ENCODE results near the gene LYAR.

DNA sequence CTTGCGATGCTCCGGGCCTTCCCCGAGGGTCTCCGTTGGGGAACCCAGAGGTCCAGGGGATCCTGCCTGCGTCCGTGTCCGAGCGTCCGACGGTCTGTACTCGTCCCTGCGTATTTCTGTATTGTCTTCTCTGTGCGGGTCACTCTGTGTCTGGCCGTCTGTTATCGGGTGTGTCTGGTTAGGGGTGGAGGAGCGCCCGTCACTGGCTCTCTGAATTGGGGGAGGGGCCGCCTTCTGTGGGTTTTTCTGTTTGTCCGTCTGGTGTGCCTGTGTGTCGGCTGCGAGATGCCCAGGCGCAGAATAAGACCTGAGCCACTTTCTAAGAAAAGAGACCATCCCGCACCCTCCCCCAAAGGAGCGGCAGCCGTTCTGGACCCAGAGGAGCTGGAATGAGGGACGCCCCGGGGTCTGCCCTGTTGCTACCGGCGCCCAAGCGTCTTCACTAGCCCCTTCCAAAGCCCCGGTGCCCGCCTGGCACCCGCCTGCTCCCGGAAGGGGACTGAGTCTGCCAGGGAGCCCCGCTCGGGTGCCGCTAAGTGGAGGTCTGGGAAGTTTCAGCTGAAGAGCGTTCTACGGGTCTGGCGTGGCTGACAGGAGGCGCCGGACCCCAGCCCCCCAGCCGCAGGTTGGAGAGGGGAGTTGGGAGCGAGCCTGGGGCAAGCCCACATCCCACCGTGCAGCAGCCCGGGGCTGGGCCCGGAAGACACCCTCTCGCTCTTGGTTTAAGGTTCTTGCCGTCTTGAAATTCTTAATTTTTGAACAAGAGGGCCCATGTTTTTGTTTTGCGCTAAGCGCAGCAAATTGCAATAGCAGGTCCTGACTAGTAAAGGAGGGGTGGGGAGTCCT, 62.2 kb downstream of the LYAR start:
- TF ChIP-seq, protein P1, sequence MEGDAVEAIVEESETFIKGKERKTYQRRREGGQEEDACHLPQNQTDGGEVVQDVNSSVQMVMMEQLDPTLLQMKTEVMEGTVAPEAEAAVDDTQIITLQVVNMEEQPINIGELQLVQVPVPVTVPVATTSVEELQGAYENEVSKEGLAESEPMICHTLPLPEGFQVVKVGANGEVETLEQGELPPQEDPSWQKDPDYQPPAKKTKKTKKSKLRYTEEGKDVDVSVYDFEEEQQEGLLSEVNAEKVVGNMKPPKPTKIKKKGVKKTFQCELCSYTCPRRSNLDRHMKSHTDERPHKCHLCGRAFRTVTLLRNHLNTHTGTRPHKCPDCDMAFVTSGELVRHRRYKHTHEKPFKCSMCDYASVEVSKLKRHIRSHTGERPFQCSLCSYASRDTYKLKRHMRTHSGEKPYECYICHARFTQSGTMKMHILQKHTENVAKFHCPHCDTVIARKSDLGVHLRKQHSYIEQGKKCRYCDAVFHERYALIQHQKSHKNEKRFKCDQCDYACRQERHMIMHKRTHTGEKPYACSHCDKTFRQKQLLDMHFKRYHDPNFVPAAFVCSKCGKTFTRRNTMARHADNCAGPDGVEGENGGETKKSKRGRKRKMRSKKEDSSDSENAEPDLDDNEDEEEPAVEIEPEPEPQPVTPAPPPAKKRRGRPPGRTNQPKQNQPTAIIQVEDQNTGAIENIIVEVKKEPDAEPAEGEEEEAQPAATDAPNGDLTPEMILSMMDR (conservative IDR thresholded peaks at IDR 0.05; ENCODE audit: low read depth, low read length): no peak
- TF ChIP-seq EZH2 (IDR thresholded peaks at IDR 0.05; ENCODE audit: borderline replicate concordance, low read depth, low read length, poor library complexity, severe bottlenecking): peak; percentile 84

Data from A673 (cell line).